GM18526 (cell line): ENCODE results near the gene EPHB6.

Source experiments
- POLR2A ChIP-seq: IDR thresholded peaks from 3 replicates; pipeline ENCODE4 v1.6.1; 2011; ENCODE audit not compliant: insufficient read length; ENCODE audit errors: extremely low read depth

EPHB6 gene

GRCh38 chr7:142854372-142855113 lies at the start of gene EPHB6:
Gene EPHB6, plus strand, starts transcription at chr7:142855076. Its CDS starts 8,152 bp downstream, at chr7:142863228.
- no peak for TF ChIP-seq POLR2A

GRCh38 chr7:142805350-142806021 lies 49.4 kb upstream of the EPHB6 start:
- TF ChIP-seq POLR2A: no peak

- TF ChIP-seq POLR2A: no peak
Observed at GRCh38 chr7:142806022-142806356, 48.9 kb upstream of the EPHB6 start.

GRCh38 chr7:142806957-142807356 lies 47.9 kb upstream of the EPHB6 start:
- no peak for TF ChIP-seq POLR2A

- no peak for TF ChIP-seq POLR2A
Observed at GRCh38 chr7:142807855-142808460, 46.9 kb upstream of the EPHB6 start.

- no peak for TF ChIP-seq POLR2A
Observed at GRCh38 chr7:142808461-142808801, 46.4 kb upstream of the EPHB6 start.

GRCh38 chr7:142808802-142809583 lies 45.9 kb upstream of the EPHB6 start:
- peak; percentile 30 for TF ChIP-seq POLR2A

GRCh38 chr7:142809671-142810070 lies 45.2 kb upstream of the EPHB6 start:
- TF ChIP-seq POLR2A: no peak

GRCh38 chr7:142811154-142811737 lies 43.6 kb upstream of the EPHB6 start:
- no peak for TF ChIP-seq POLR2A

GRCh38 chr7:142812437-142813215 lies 42.2 kb upstream of the EPHB6 start:
- TF ChIP-seq POLR2A: no peak

GRCh38 chr7:142813226-142813625 lies 41.6 kb upstream of the EPHB6 start:
- TF ChIP-seq POLR2A: no peak

GRCh38 chr7:142813699-142814098 lies 41.2 kb upstream of the EPHB6 start:
- TF ChIP-seq POLR2A: no peak

GRCh38 chr7:142814451-142814850 lies 40.4 kb upstream of the EPHB6 start:
- no peak for TF ChIP-seq POLR2A

GRCh38 chr7:142815134-142815533 lies 39.7 kb upstream of the EPHB6 start:
- no peak for TF ChIP-seq POLR2A
